Natural killer cell (primary cell): ENCODE results near the gene SUV39H2. TPM values are rescaled to one million over a fixed set of nuclear protein-coding genes. Genes with fewer than 3 reads are reported as not detected.
"Not testable (repeated sequence)": the region's sequence is repeated elsewhere in the genome, so short reads cannot be mapped to it uniquely, and the experiment has no call there.

Experiments
- ATAC-seq, 3 donors: fragments of 150-1000 bp in 2 of 3; fragments of 200-7000 bp in 1 of 3; cut with Tn5 transposase; 1 replicate in 1 of 3; 2 replicates in 2 of 3; pipeline ENCODE4 v1.10.0; 2021; ENCODE audit warnings: mild to moderate bottlenecking in 2 of 3, moderate library complexity in 2 of 3
- DNase-seq, 2 donors: peaks; one replicate each; pipeline versions ENCODE4 v3.0.0 to v3.0.0-alpha.2; 2013 to 2021; ENCODE audit warnings: mixed read lengths in 1 of 2
- H3K27ac ChIP-seq: one replicate; pipeline ENCODE4 v1.5.1; 2013; ENCODE audit warnings: mild to moderate bottlenecking, low read length
- H3K27me3 ChIP-seq: one replicate; pipeline ENCODE4 v1.6.1; 2013; ENCODE audit warnings: low read length; ENCODE audit not compliant: control insufficient read depth, insufficient read depth
- H3K36me3 ChIP-seq: one replicate; pipeline ENCODE4 v1.6.1; 2013; ENCODE audit warnings: low read length; ENCODE audit not compliant: control insufficient read depth, insufficient read depth
- H3K4me1 ChIP-seq: one replicate; pipeline ENCODE4 v1.6.1; 2013; ENCODE audit warnings: low read length; ENCODE audit not compliant: control insufficient read depth, insufficient read depth
- H3K4me3 ChIP-seq: one replicate; pipeline ENCODE4 v1.5.1; 2013; ENCODE audit warnings: low read length
- H3K9me3 ChIP-seq: one replicate; pipeline ENCODE4 v1.6.1; 2013; ENCODE audit warnings: low read length; ENCODE audit not compliant: control insufficient read depth, insufficient read depth
- H3K27ac Mint-ChIP-seq, 2 donors: one replicate each; pipeline ENCODE4 v1.8.0; 2022; ENCODE audit warnings: mild to moderate bottlenecking in 2 of 2, mixed read lengths in 2 of 2, moderate library complexity in 1 of 2
- H3K27me3 Mint-ChIP-seq, 2 donors: one replicate each; pipeline ENCODE4 v1.8.0; 2022; ENCODE audit warnings: low read depth in 2 of 2, mixed read lengths in 2 of 2
- H3K36me3 Mint-ChIP-seq: one replicate; pipeline ENCODE4 v1.8.0; 2022; ENCODE audit warnings: mixed read lengths
- H3K4me1 Mint-ChIP-seq, 2 donors: one replicate each; pipeline ENCODE4 v1.8.0; 2022; ENCODE audit warnings: mixed read lengths in 2 of 2
- H3K4me3 Mint-ChIP-seq: one replicate; pipeline ENCODE4 v1.8.0; 2022; ENCODE audit warnings: mild to moderate bottlenecking, moderate library complexity, mixed read lengths
- H3K9me3 Mint-ChIP-seq, 2 donors: one replicate each; pipeline ENCODE4 v1.8.0; 2022; ENCODE audit warnings: mixed read lengths in 2 of 2
- CTCF ChIP-seq: fragments of 200-600 bp; IDR thresholded peaks from one replicate; pipeline ENCODE4 v1.8.0; 2022; ENCODE audit warnings: antibody characterized with exemption
- WGBS: methylation state at CpG from one replicate; pipeline ENCODE4 v1.1.7; 2013; ENCODE audit warnings: missing lambda C conversion rate; ENCODE audit not compliant: insufficient coverage; 5-methylcytosine and 5-hydroxymethylcytosine counted together
- intact Hi-C: fragments of 100-400 bp; cut with micrococcal nuclease; formaldehyde crosslinking; loops from one replicate; pipeline ENCODE4 v1.14.2; 2022
- total RNA-seq, 4 donors: library from RNA; stranded (reverse); fragments of 120-200 nt in 1 of 4; gene quantifications; one replicate each; pipeline versions ENCODE4 v1.2.3 to v1.2.4, GENCODE V29; 2013 to 2022

SUV39H2 gene
- total RNA-seq, 3 donors from 2014 or later (not counting 1 experiment from before 2014, with no cell fraction given) = 3.8 to 5.4 (median 5.2) TPM

GRCh38 chr10:14904864-14905263, 26.2 kb downstream of the SUV39H2 start:
- Mint-ChIP-seq H3K9me3 (no peaks in the 10 kb centered on the region), H3K4me3 (no peak overlapping the region), H3K36me3 (peaks cover 16% of the 10 kb centered on the region), H3K4me1 (peaks cover 0 to 5% of the 10 kb centered on the region in 2 donors), H3K27ac (peak overlapping the region in 1 of 2 donors; percentile 46), H3K27me3 (no peaks in the 10 kb centered on the region)
- WGBS = 80% methylated on average over 2 of the region's 2 CpGs
- DNase-seq = no peak
- Histone ChIP-seq H3K9me3 (no peaks in the 10 kb centered on the region), H3K27me3 (no peaks in the 10 kb centered on the region), H3K4me1 (no peaks in the 10 kb centered on the region), H3K27ac (no peak overlapping the region), H3K36me3 (peaks cover 29% of the 10 kb centered on the region), H3K4me3 (no peak overlapping the region)
- no peak for TF ChIP-seq CTCF
- intact Hi-C loops = loop anchor here (5.0 kb wide), 1 partner anchor 408 kb away; no protein-coding TSS in a partner anchor
- no peak for ATAC-seq

DNA sequence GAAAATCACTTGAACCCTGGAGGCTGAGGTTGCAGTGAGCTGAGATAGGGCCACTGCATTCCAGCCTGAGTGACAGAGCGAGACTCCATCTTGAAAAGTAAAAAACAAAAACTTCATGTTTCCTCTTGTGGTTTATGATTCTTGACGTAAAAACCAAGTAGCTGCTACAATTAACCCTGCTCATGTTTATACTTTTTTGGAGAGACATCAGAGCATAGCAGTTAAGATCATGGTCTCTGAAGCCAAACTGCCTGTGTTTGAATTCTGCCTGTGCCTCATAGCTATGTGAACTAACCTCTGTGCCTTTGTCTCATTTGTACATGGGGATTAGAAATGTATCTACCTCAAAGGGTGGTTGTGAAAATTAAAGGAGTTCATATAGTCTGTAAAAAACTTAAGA, 27.2 kb downstream of the SUV39H2 start:
- Histone ChIP-seq H3K27ac (no peak overlapping the region), H3K4me3 (no peak overlapping the region), H3K36me3 (peaks cover 38% of the 10 kb centered on the region), H3K9me3 (no peaks in the 10 kb centered on the region), H3K27me3 (no peaks in the 10 kb centered on the region), H3K4me1 (no peaks in the 10 kb centered on the region)
- no peak overlapping the region for H3K4me3 Mint-ChIP-seq
- intact Hi-C loops = no loop called here
- H3K27ac Mint-ChIP-seq = peak overlapping the region; percentile 36 to 74
- no peaks in the 10 kb centered on the region for H3K27me3 Mint-ChIP-seq
- no peak for ATAC-seq
- H3K4me1 Mint-ChIP-seq = peaks cover 0 to 15% of the 10 kb centered on the region in 2 donors
- DNase-seq = peak in 1 of 2 donors; percentile 36
- WGBS = 61% methylated on average over 2 of the region's 2 CpGs
- H3K9me3 Mint-ChIP-seq = no peaks in the 10 kb centered on the region
- no peak for TF ChIP-seq CTCF
- peaks cover 25% of the 10 kb centered on the region for H3K36me3 Mint-ChIP-seq

GRCh38 chr10:14906765-14907164, 28.1 kb downstream of the SUV39H2 start:
- Histone ChIP-seq H3K9me3 (no peaks in the 10 kb centered on the region), H3K4me1 (no peaks in the 10 kb centered on the region), H3K27ac (no peak overlapping the region), H3K4me3 (no peak overlapping the region), H3K36me3 (peaks cover 44% of the 10 kb centered on the region), H3K27me3 (no peaks in the 10 kb centered on the region)
- 100% methylated on average over 2 of the region's 2 CpGs for WGBS
- no peak for DNase-seq
- Mint-ChIP-seq H3K4me3 (no peak overlapping the region), H3K4me1 (peaks cover 0 to 19% of the 10 kb centered on the region in 2 donors), H3K36me3 (peaks cover 27% of the 10 kb centered on the region), H3K9me3 (no peaks in the 10 kb centered on the region), H3K27me3 (no peaks in the 10 kb centered on the region), H3K27ac (no peak overlapping the region)
- intact Hi-C loops = no loop called here
- TF ChIP-seq CTCF = no peak
- no peak for ATAC-seq

DNA sequence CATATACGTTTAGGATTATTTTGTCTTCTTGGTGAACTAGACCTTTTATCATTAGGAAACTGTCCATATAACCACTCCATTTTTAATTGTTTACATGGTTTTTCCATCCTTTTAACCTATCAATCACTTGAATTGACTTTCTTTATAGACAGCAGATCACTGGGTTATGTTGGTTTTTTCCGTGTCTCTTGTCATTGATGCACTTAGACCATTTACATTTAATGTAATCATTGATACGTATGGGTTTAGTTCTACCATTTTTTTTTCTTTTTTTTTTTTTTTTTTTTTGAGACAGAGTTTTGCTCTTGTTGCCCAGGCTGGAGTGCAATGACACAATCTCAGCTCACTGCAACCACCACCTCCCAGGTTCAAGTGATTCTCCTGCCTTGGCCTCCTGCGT, 28.9 kb downstream of the SUV39H2 start:
- H3K27me3 Mint-ChIP-seq, ATAC-seq: not testable (repeated sequence)
- WGBS = 97% methylated on average over 2 of the region's 4 CpGs

More for the DNA sequence above, 28.9 kb downstream of the SUV39H2 start:
- H3K4me1 ChIP-seq, H3K9me3 ChIP-seq, H3K4me3 ChIP-seq, intact Hi-C loops, DNase-seq, H3K27ac ChIP-seq, H3K27me3 ChIP-seq, H3K4me3 Mint-ChIP-seq, H3K9me3 Mint-ChIP-seq, H3K27ac Mint-ChIP-seq: not testable (repeated sequence)
- H3K36me3 ChIP-seq = peaks cover 48% of the 10 kb centered on the region
- H3K4me1 Mint-ChIP-seq = peaks cover 0 to 19% of the 10 kb centered on the region in 2 donors
- H3K36me3 Mint-ChIP-seq = peaks cover 27% of the 10 kb centered on the region
